Right lung (tissue), 10 donors: Measurements from ENCODE around the gene PROSER2. TPM values are rescaled to one million over a fixed set of nuclear protein-coding genes. Genes with fewer than 3 reads are reported as not detected.
A peak's percentile ranks its signal among the peaks of the same experiment; 100 is the strongest.

Source experiments
- DNase-seq, 2 donors: peaks; one replicate each; pipeline ENCODE4 v3.0.0-alpha.2; 2013
- long read RNA-seq, 8 donors: transcript quantifications; one replicate each; lab custom pipeline, GENCODE V29; 2026
- polyA plus RNA-seq, 5 donors: library from polyadenylated mRNA; unstranded; fragments of 120-200 nt; gene quantifications; one replicate each; pipeline versions ENCODE4 v1.2.1 to v1.2.3, GENCODE V29; 2013; ENCODE audit warnings: inconsistent platforms in 1 of 5, low replicate concordance in 1 of 5; ENCODE audit not compliant: insufficient read length in 5 of 5, insufficient read depth in 1 of 5

The PROSER2 gene
- polyA plus RNA-seq, result 1 to 10 TPM; 2.1 to 3.4 (median 2.8) TPM
- long read RNA-seq, donor 1, partial matches to known transcripts, result 0 of 6 reads
- long read RNA-seq, donor 1, other reads (novel, unspliced or antisense), result 0 of 6 reads
- long read RNA-seq, donor 2, partial matches to known transcripts, result 0 of 2 reads
- long read RNA-seq, donor 2, other reads (novel, unspliced or antisense), result 0 of 2 reads
- long read RNA-seq, donor 3, partial matches to known transcripts, result 0 of 6 reads
- long read RNA-seq, donor 3, other reads (novel, unspliced or antisense), result 0 of 6 reads
- long read RNA-seq, donor 4, partial matches to known transcripts, result 0 of 3 reads
- long read RNA-seq, donor 4, other reads (novel, unspliced or antisense), result 0 of 3 reads
- long read RNA-seq, donor 5, partial matches to known transcripts, result 0 of 2 reads
- long read RNA-seq, donor 5, other reads (novel, unspliced or antisense), result 0 of 2 reads
- long read RNA-seq, donor 6, transcript PROSER2-201 (4 exons, 3,333 nt), result major isoform, 5 of 5 reads
- long read RNA-seq, donor 6, partial matches to known transcripts, result 0 of 5 reads
- long read RNA-seq, donor 6, other reads (novel, unspliced or antisense), result 0 of 5 reads
- long read RNA-seq, donor 7, partial matches to known transcripts, result 0 of 4 reads
- long read RNA-seq, donor 7, other reads (novel, unspliced or antisense), result 0 of 4 reads
- long read RNA-seq, donor 8, partial matches to known transcripts, result 0 of 2 reads
- long read RNA-seq, donor 8, other reads (novel, unspliced or antisense), result 0 of 2 reads

DNA sequence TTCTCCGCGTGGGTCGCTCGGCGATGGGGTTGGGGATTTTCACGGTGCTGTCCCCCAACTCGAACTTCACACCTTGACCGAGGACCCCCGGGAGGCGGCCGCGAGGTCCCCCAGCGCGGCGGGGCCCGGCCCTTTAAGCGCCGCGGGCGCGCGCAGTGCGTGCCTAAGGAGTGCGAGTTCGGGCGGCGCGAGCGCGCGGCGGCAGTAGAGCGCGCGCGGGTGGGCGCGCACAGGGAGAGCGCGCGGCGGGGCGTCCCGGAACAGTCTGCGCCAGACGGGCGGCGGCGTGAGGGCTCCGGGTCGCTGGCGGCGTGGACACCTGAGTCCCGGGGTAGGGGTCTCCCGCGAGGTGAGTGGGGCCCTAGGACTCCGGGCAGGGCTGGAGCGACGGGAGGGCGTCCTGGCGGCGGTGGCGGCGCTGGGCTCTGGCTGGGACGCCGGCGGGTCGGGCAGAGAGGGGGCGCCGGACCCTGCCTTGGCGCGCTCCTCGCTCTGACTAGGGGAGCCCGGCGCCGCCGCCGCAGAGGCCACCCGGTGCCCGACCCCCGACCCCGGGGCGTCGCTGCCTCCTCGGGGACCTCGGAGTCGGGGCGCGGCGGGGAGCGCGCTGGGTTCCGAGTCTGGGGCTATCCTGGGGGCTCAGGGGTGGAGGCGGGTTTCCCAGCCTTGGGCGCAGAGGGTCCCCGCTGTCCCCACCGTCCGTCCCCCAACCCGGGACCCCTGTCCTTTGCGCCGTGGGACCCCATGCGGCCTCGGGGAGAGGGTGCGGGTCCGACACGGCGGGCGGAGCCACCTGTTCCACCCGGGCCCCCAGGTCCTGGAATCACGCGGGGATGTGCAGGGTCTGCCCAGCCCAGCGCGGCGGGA, at the start of gene PROSER2:
PROSER2 (plus strand) TSS at position 235 of the 867 bp plus-strand sequence. CDS start 28,722 bp downstream, outside the sequence.
- DNase-seq, result peak; percentile 58 to 61

DNA sequence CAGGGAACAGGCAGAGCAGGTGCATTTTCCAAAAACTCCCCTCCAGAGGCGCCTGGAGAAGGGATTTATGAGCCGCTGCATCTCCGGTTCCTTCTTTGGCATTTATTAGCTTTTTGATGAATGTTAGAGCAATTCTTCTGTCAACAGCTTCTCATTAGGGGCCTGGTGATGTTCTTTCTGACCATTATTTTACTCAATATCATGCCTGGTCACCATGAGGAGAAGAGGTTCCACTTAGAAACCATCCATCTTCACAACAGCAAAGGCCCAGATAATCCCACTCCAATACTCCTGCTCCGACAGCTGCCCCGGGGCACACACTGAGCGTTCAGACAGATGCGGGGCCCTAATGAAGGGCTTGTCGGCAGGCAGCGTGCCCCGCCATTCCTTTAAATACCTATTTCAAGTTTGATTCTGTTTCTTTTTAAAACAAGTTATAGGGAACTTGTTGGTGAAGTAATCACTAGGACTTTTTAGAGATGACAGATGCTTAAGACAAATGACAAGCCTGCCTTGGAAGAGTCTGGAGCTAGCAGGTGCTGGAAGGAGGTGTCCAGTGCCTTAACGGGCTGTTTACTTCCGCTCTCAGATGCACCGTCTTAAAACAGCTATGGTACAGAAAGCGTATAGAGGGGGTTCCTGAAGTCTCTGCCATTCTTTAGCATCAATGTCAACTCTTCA, 49.3 kb upstream of the PROSER2 start:
- no peak for DNase-seq

DNA sequence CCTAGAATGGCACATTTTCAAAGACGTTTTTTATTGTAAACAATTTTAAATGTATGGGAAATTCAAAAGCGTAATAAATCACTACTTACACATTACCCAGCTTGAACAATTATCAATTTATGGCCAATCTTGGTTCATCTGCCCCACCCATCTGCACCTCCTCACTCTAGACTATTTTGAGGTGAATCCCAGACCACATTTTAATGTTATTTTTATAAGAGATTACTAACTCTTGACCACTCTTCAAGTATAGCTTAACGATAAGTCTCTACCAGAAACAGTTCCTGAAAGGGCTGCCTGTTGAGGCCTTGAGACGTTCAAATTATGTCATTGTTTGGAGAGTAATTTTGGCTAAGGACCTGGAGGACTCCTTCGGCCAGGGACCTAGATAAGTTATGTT, 47.7 kb upstream of the PROSER2 start:
- no peak for DNase-seq

DNA sequence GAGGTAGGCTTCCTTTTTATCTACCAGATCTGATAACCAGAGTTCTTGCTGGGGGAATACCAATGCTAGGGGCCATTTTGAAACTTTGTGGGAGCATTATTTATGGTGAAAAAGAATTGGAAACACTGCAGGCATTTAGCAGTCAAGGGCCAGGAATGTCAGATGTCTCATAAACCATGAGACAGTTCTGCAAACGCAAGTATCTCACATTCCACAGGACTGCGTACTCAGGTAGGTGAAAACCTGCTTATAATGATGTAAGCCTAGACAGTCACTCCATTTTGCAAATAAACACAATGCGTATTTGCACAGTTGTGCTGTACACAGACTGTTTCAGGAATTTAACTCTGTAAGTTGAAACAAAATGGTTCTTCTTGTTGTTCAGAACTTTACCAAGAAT, 47.1 kb upstream of the PROSER2 start:
- DNase-seq, result no peak

GRCh38 chr10:11781114-11781513, 42.0 kb upstream of the PROSER2 start:
- no peak for DNase-seq

DNA sequence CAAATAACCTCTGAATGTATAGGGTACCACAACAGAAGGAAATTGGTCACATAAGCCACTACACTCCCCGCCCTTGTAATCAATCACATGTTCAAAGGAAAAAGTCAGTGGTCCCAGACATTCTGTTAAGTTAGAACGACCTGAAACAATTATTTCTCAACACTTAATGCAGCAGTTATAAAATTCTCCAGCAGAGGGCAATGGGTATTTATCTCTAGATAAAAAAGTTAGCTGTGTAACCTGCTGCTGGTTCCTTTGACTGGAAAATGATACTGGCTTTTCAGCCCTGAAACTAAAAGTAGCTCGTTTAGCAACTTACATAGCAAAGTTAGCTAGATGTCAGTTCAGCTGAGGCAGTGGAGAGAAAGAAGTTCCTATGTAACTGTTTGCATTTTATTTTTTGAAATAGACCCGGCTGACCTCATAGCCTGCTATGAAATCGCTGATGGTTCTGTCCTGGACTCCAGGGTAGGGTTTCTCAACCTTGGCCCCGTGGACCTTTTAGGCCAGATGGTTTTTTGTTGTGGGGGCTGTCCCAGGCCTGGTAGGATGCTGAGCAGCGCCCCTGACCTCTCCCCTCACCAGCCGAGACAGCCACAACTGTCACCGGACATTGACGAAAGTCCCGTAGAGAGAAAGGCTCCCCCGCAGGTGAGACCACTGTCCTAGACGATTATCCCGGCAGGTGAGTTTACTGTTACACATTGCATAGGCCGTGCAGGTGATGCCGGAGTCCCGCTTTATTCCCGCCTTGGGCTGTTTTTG, 40.2 kb upstream of the PROSER2 start:
- DNase-seq, result peak; percentile 30 to 46

- no peak for DNase-seq
Observed at GRCh38 chr10:11783558-11783865, 39.6 kb upstream of the PROSER2 start.

DNA sequence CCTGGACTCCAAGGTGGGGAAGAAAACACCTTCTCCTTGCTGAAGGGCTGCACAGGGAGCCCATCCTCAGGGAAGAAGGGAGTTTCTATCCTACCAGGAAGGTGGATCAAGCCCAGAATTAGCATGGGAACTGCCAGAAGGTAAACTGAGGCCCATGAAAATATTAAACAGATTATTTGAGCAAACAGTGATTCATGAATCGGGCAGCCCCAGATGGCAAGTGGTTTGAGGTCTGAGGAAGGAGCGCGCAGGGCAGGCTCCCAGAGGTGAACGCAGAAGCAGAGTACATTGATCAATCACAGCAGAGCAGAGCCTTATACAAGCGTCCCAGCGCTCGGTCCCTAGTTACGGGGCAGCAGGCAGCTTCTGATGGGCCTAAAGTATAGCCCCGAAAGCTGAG, 35.8 kb upstream of the PROSER2 start:
- no peak for DNase-seq

DNA sequence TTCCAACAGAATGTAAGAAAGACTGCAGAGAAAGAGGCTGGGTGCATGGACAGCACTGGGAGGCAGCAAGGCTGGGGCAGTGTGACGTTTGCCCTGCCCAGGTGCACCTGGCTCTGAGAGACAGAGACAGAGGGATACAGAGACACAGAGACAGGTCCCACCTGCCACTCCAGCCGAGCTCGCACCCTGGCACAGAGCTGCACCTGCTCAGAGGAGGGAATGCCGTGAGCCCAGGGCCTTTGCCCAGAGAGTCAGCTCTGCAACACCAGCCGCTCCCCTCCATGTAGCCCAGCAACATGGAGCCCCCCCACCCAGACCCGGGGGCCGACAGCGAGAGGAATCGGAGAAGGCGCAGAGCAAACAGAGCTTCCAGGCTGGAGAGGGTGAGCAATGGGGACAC, 35.3 kb upstream of the PROSER2 start:
- DNase-seq, result no peak

- DNase-seq, result no peak
Observed at GRCh38 chr10:11789306-11789705, 33.9 kb upstream of the PROSER2 start.

- no peak for DNase-seq
Observed at GRCh38 chr10:11789956-11790355, 33.2 kb upstream of the PROSER2 start.

GRCh38 chr10:11793762-11794479, 29.2 kb upstream of the PROSER2 start:
- DNase-seq, result no peak

DNA sequence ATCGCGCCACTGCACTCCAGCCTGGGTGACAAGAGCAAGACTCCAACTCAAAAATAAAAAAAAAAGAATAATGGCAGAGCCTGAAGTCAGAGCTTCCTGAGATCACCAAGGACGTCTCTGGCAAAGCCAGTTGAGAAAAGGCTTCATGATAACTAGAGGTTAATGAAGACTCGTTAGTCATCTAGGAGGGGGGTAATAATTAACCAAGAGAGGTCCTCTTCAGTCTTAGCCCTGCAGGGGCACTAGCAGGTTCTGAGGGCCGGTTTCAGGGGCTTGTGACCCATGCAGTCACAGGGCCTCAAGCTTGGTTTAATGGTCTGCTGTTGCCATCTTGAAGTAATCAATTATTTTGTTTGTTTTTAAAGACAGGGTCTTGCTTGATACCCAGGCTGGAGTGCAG, 28.6 kb upstream of the PROSER2 start:
- no peak for DNase-seq

GRCh38 chr10:11795101-11795920, 27.8 kb upstream of the PROSER2 start:
- DNase-seq, result no peak

GRCh38 chr10:11796474-11796873, 26.7 kb upstream of the PROSER2 start:
- no peak for DNase-seq

- no peak for DNase-seq
Observed at GRCh38 chr10:11797281-11797680, 25.9 kb upstream of the PROSER2 start.

DNA sequence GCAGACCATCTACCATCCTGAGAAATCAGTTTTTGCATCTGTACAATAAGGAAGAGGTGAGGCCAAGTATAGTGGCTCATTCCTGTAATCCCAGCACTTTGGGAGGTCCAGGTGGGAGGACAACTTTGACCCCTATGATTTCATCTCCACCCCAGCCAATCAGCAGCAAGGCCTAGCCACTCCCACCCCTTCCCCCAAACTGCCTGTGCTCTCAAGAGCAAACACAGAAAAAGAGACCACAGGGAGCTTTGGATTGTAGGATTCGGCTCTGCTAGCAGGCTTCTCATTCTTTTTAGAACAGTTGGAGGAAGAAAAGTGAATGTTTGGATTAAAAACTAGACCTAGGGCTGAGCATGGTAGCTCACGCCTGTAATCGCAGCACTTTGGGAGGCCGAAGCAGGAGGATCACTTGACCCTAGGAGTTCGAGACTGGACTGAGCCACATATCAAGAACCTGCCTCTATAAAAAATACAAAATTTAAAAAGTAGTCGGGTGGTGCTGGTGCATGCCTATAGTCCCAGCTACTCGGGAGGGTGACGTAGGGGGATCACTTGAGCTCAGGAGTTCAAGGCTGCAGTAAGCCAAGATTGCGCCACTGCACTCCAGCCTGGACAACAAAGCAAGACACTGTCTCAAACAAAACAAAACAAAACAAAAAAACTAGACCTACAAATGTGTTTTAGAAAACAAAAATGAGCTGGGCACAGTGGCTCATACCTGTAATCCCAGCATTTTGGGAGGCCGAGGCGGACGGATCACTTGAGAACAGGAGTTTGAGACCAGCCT, 25.1 kb upstream of the PROSER2 start:
- no peak for DNase-seq
